ENCODE results near the gene CADM1. TPM values are rescaled to one million over a fixed set of nuclear protein-coding genes. Genes with fewer than 3 reads are reported as not detected.

Gene CADM1
- total and polyA plus RNA-seq, 2 experiments from 2014 or later, result 16.5 to 18.0 TPM

GRCh38 chr11:115151010-115151409, 353.2 kb downstream of the CADM1 start (continued):
- TF ChIP-seq ETS1 (IDR thresholded peaks at IDR 0.05), result no peak

GRCh38 chr11:115148691-115149090, 355.5 kb downstream of the CADM1 start:
- H3K4me1 ChIP-seq (ENCODE audit: insufficient read depth), result no peaks in the 10 kb centered on the region
- no peak for TF ChIP-seq CTCF (conservative IDR thresholded peaks at IDR 0.05; ENCODE audit: low read depth in 2 of 2)
- no peak for TF ChIP-seq EZH2phosphoT487 (IDR thresholded peaks at IDR 0.05; ENCODE audit: unreplicated experiment)
- TF ChIP-seq ZNF331 (CRISPR knock-in tag; IDR thresholded peaks at IDR 0.05; ENCODE audit: low read depth), result no peak
- no peak for TF ChIP-seq ZNF114 (CRISPR knock-in tag; IDR thresholded peaks at IDR 0.05)
- Mint-ChIP-seq H3K9me3 (peaks cover 2% of the 10 kb centered on the region; the same call in 2 of the 3 replicates), H3K4me1 (peaks cover 5% of the 10 kb centered on the region; the same call in 1 of the 3 replicates), H3K27ac (no peak overlapping the region), H3K4me3 (no peak overlapping the region), H3K36me3 (ENCODE audit: low read depth) (no peaks in the 10 kb centered on the region), H3K27me3 (ENCODE audit: insufficient read depth, low read depth, poor library complexity) (peaks cover 5% of the 10 kb centered on the region)
- H4K20me1 ChIP-seq (replicated peaks; ENCODE audit: insufficient read depth), result no peaks in the 10 kb centered on the region
- H3K27ac ChIP-seq (ENCODE audit: low read depth), result no peak overlapping the region
- no peaks in the 10 kb centered on the region for H3K79me2 ChIP-seq (replicated peaks; ENCODE audit: insufficient read depth)
- no peak for DNase-seq (ENCODE audit: low spot score)
- ATAC-seq, result no peak
- H3K4me2 ChIP-seq, result no peak overlapping the region
- H3K27me3 ChIP-seq (ENCODE audit: insufficient read depth), result no peaks in the 10 kb centered on the region
- H3K9me2 ChIP-seq (ENCODE audit: insufficient read depth), result no peaks in the 10 kb centered on the region
- H3K4me3 ChIP-seq, result no peak overlapping the region
- no peak overlapping the region for H2AFZ ChIP-seq
- no peaks in the 10 kb centered on the region for H3F3A ChIP-seq (replicated peaks; ENCODE audit: low read depth)
- no peaks in the 10 kb centered on the region for H3K36me3 ChIP-seq (ENCODE audit: insufficient read depth)

GRCh38 chr11:115148101-115148500, 356.1 kb downstream of the CADM1 start:
- Histone ChIP-seq H3K4me2 (no peak overlapping the region), H3K27ac (ENCODE audit: low read depth) (no peak overlapping the region), H3K36me3 (ENCODE audit: insufficient read depth) (no peaks in the 10 kb centered on the region), H3K27me3 (ENCODE audit: insufficient read depth) (no peaks in the 10 kb centered on the region), H3F3A (replicated peaks; ENCODE audit: low read depth) (no peaks in the 10 kb centered on the region), H3K4me1 (ENCODE audit: insufficient read depth) (no peaks in the 10 kb centered on the region), H3K9me2 (ENCODE audit: insufficient read depth) (no peaks in the 10 kb centered on the region), H3K4me3 (no peak overlapping the region), H4K20me1 (replicated peaks; ENCODE audit: insufficient read depth) (no peaks in the 10 kb centered on the region), H2AFZ (no peak overlapping the region), H3K79me2 (replicated peaks; ENCODE audit: insufficient read depth) (no peaks in the 10 kb centered on the region)
- H3K27ac Mint-ChIP-seq, result no peak overlapping the region
- H3K36me3 Mint-ChIP-seq (ENCODE audit: low read depth), result no peaks in the 10 kb centered on the region
- no peak overlapping the region for H3K4me3 Mint-ChIP-seq
- peaks cover 5% of the 10 kb centered on the region; the same call in 1 of the 3 replicates for H3K4me1 Mint-ChIP-seq
- peaks cover 5% of the 10 kb centered on the region for H3K27me3 Mint-ChIP-seq (ENCODE audit: insufficient read depth, low read depth, poor library complexity)
- DNase-seq (ENCODE audit: low spot score), result no peak
- no peak for ATAC-seq
- peaks cover 2% of the 10 kb centered on the region; the same call in 2 of the 3 replicates for H3K9me3 Mint-ChIP-seq
- TF ChIP-seq CTCF (conservative IDR thresholded peaks at IDR 0.05; ENCODE audit: low read depth in 2 of 2) (no peak), ZNF462 (CRISPR knock-in tag; IDR thresholded peaks at IDR 0.05) (no peak), EZH2 (IDR thresholded peaks at IDR 0.05; ENCODE audit: low read depth, unreplicated experiment) (no peak), ZNF331 (CRISPR knock-in tag; IDR thresholded peaks at IDR 0.05; ENCODE audit: low read depth) (no peak)
